GM21723 (cell line): ENCODE measurements around the gene NDUFS1.
"Not testable (repeated sequence)": the region's sequence is repeated elsewhere in the genome, so short reads cannot be mapped to it uniquely, and the experiment has no call there.

Experiments used
- ATAC-seq: cut with Tn5 transposase; IDR thresholded peaks from one replicate; pipeline ENCODE4 v1.9.1; 2021; ENCODE audit warnings: mild to moderate bottlenecking, moderate library complexity; ENCODE audit not compliant: unreplicated experiment

NDUFS1 gene

DNA sequence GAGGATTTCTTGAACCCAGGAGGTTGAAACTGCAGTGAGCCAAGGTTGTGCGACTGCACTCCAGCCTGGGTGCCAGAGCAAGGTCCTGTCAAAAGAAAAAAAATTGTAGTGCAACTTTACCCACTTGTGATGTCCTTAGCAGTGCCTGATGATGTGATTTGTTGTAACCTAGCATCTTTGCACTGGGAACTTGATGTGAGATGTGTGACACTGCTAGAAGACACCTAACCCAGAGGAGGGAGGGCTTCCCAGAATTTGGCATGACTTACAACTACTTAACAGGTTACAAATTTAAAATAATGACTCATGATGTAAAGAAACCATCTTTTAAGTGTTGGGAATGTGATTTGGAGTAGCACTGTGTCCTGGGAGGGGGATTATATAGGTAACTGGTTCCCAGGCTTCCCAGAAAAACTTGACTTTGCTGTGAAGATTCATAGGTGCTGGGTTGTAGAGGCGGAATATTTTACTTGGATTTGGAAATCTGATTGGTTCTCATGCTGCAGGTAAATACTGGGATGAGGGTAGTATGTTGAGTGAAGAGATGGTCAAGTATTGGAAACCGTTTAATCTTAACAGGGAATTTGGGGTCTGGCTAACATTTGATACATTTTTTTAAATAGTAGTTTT, 4.1 kb upstream of the NDUFS1 start:
- ATAC-seq = no peak

DNA sequence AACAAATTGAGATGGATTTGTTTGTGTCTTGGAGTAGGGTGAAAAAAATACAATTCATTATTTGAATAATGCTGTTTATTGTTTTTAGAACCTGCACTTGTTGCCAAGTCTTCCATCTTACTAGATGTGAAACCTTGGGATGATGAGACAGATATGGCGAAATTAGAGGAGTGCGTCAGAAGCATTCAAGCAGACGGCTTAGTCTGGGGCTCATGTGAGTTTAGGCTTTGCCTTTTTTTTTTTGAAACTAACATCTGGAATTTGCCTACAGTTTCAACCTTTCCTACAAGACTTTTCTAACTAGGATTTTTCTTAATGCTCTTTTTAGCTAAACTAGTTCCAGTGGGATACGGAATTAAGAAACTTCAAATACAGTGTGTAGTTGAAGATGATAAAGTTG, 3.2 kb upstream of the NDUFS1 start:
- ATAC-seq = not testable (repeated sequence)

DNA sequence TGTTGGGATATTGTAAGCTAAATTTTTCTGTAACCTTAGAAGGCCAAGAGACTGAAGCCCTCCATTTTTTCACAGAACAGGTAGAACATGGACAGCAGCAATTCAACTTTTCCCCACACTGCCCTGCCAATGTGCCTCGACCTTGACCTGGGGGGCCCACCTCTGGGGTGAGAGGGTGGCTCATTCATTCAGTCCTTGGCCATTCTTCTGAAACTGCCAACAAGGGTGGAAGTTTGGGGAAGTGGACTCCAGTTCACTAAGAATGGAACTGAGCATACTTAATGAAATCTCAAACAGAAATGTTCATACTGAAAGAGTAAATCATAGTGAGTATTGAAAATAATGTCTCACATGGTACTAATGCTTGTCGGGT, 1.5 kb upstream of the NDUFS1 start:
- no peak for ATAC-seq

DNA sequence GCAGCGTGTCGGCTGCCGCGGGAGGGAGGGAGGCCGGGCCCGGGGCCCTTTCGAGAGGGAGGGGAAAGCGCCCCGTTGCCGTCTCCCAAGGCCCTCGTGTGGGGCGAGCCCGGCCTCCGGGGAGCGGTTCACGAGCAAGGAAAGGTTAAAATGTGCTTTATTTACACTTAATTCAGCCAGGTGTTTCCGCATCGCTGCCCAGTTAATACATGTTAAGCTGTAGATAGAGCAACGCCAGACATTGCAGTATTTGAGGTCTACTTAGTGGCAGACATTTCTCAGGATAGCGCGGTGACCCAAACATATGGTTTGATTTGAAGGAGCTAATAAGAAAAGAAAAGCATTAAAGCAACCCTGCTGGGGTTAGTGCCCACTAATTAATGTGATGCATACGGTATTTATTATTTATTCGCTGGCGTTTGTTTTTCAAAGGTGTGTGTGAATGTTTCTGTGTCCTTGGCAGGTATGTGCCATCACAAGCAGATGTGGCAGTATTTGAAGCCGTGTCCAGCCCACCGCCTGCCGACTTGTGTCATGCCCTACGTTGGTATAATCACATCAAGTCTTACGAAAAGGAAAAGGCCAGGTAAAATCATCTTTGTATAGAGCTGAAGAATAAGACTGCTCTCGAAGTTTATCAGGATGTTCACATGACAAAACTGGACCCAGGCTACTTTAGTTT, 1.0 kb upstream of the NDUFS1 start:
- ATAC-seq = peak; percentile 60

DNA sequence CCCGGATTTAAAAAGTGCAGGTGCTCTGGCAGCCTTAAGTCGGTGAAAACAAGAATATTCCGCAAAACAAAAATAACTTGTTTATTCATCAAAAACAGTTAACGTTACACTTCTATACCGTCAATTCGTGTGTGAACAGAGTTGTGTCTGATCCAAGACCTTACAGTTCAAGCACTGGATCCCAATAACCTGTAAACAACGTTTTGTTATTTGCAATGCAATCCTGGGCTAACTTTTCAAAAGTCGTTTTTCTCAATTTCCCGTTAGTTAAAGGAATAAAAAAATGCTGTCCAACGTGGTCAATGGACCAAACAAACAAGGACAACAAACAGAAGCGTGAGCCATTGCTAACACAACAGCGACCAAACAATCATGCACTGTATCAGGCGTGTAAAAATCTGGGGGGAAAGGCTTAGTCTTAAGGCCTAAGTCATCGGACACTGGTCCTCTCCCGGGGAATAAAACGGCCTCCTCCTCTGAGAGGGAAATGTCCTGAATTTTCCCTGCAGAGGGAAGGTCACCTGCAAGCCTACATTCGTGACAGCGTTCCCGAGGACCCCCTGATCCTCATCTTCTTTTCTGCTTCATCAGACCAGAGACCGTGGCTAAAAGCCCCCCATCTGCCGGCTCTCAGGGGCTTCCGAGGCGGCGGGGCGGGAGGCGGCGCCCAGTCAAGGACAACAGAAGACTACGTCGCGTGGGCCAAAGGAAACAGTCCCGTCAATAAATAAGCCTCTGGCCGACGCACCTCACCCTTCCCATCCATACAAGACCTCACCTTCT, 490 bp downstream of the NDUFS1 start:
- peak; percentile 28 for ATAC-seq

DNA sequence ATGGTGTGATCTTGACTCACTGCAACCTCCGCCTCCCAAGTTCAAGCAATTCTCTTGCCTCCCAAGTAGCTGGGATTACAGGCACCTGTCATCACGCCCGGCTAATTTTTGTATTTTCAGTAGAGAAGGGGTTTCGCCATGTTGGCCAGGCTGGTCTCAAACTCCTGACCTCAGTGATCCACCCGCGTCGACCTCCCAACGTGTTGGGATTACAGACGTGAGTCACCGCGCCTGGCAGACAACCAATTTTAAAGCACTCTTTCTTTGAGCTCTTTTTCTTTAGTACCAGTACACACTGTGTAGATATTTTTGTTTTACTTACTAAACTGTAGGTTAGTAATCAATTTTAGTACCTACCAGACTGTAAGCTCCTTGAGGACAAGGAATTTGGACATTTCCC, 2.2 kb downstream of the NDUFS1 start:
- ATAC-seq = not testable (repeated sequence)

DNA sequence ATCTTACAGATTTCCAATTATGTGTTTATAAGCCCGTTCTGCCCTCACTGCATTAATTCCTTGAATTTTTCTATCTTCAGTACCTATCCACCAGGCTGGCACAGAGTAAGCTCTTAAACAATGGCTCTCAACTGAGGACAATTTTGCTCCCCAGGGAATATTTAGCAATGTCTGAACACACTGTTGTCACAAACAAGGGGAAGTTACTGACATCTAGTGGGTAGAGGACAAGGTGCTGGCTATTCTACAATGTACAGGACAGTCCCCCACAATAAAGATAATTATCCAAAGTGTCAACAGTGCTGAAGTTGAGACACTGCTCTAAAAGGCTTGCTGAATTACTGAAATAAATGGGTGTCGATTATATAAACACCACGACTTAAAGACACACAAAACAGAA, 5.0 kb downstream of the NDUFS1 start:
- peak; percentile 51 for ATAC-seq

DNA sequence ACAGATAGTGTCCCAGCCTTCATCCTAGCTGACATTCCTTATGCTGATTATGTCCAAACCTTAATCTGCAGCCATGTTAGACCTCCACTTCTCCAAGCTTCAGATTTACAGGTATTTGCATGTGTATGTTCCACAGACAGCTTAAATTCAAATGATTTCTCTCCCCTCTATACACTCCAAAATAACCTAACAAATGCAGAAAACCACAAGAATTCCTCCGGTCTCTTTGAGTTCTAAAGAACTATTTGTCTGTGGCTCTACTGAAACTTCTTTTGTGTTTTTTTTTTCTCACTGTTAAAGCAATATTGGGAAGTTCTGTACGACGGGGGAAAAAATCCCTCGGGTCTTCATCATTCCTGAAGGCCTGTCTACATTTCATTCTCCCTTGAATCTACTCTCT, 8.6 kb downstream of the NDUFS1 start:
- no peak for ATAC-seq

DNA sequence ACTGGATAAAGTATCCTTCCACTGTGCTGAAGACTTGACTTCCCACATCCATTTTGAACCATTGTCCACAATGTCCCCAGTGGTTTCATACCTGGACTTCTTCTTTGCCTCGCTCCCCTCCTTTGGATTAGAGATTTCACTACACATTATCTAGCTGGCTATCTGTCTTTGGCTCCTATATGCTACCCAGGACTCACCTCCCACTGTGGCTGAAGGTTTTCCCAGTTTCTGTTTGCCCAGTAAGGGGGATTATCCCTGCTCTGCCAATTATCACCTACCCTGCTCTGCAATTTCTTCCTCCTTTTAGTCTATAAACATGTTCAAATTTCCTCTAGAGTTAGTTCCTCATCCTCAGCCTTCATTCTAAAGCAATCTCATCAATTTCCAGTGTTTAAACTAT, 9.1 kb downstream of the NDUFS1 start:
- no peak for ATAC-seq

DNA sequence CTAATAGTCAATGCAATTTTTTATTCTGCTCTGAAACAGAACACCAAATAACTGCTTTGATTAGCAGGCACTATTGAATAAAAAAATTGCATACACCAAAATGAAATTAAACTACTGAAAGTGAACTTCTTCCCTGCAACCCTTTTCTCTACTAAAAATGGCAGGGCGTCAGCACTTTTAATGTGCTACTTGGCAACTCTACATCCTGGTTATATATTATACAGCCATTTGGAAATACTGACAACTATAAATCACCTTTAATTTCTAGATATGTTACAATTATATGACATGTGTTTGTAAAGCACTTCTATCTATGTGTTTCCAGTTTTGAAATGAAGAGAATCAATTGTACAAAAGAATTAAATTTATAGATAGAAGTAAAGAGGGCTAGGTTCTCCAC, 9.9 kb downstream of the NDUFS1 start:
- ATAC-seq = no peak

DNA sequence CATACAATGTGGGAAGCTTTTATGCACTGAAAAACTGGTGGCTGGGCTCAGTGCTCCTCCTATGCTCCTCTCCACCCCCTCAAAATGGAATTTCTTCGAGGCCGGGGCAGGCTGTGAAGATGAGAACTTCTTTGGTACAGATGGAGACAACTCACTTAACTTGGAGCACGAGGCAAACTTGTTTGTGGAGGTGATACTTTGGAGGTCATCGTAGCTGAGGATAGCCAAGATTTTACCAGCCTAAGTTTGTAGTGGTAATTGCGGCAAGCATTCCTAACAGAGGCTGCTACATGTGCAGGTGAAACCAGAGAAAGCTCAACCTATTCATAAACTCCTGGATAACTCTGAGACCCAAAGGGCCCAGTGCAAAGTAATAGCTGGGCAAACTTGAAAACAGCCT, 13.6 kb downstream of the NDUFS1 start:
- ATAC-seq = no peak

DNA sequence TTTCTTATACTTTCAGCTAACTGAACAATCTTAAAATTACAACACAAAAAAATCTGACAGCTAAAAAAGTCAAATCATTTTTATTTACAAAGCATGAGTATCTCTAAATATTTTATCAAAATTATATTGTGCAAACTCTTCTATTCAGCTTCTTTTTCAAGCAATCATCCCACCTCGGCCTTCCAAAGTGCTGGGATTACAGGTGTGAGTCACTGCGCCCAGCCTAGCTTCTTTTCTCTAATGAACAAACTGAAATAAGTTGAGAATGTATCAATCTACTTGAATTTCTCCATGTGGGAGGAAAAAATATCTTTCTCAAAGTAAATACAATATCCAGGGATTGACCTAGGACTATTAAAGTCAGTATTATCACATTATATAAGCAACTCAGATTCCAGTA, 14.9 kb downstream of the NDUFS1 start:
- ATAC-seq = no peak

DNA sequence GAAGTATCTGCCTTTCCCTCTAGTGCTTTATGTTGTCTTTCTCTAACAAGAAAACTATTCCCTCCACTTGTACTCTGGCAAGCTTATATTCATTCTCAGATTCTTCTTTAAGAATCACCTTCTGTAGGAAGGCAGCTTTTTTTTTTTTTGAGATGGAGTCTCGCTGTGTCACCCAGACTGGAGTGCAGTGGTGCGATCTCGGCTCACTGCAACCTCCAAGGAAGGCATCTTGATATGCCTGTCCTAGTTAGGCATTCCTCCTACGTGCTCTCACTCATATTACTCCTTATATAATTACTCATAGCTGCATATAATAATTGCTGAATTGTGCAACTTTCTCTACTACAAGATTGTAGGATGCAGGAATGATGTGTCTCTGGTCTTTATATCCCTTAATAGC, 15.8 kb downstream of the NDUFS1 start:
- no peak for ATAC-seq

DNA sequence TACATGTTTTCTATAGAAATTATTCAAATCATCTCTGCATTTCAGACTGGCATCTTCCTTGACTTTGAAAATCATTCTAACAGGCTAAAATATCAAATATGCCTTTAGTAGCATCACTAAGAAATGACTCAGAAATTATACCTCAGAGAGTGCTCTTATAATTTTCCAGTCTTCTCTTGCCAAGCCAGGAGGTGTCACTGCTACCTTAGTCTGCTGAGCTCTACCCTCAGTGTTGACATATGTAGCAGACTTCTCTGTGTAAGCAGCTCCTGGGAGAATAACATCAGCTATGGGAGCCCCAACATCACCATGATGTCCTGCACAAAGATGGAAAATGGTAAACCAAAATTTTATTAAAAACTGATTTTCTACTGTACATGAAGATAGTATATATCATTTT, 31.6 kb downstream of the NDUFS1 start:
- no peak for ATAC-seq

DNA sequence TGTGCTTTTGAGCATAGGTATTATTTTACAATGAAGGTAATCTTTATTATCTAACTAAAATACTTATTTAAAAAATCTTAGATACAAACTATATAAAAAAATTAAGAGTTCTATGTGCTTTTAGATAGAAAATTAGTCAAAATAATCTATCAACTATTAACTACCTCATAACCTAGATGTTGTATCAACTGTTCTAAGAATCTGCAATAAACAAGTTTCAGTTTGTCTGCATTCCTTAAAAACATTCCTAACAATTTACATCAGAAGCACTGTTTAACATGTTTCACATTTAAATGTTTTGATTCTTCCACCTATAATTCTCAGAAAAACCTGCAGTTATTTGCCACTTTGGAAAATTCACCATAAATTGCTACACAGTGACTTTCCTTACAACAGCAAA, 33.3 kb downstream of the NDUFS1 start:
- no peak for ATAC-seq

DNA sequence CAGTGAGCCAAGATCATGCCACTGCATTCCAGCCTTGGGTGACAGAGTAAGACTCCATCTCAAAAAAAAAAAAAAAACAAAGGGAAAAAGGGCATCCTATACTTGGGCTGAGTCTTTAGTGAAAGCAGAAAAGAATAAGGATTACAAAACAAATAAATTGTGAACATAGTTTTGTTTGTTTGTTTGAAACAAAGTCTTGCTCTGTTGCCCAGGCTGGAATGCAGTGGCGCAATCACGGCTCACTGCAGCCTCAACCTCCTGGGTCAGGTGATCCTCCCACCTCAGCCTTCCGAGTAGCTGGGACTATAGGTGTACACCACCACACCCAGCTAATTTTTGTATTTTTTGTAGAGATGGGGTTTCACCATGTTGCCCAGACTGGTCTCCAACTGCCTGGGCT, 36.7 kb downstream of the NDUFS1 start:
- not testable (repeated sequence) for ATAC-seq

DNA sequence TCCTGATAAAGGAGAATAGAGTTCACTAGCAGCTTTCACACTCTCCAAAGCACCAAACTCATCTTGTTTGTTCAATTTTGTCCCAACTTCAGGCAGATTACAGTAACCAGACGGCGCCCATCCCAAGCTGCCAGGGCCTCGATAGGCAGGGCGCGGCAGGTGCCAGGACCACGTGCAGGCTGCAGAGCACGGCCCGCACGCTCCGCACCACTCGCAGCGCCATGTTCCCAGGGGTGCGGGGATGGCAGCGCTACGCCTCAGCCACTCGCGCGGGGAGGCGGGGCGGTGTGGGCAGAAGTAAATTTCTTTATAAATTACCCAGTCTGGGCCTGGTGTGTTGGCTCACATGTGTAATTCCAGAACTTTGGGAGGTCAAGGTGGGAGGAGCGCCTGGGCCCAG, 43.0 kb downstream of the NDUFS1 start:
- no peak for ATAC-seq

DNA sequence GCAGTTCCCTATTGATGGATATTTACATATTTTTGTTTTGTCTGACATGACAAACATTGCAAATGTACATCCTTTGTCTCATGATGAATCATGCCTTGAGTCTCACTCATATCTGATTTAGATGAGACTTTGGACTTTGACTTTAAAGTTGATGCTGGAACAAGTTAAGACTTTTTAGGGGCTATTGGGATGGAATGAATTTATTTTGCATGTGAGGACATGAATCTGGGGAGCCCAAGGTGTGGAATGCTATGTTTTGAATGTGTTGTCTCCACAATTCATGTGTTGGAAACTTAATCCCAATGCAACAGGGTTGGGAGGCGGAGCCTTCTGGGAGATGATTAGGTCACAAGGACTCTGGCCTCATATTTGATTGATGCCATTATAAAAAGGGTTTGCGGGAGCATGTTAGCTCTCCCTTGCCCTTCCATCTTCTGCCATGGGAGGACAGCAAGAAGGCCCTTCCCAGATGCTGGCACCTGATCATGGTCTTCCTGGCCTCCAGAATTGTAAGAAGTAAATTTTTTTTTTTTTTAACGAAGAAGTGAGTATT, 44.1 kb downstream of the NDUFS1 start:
- no peak for ATAC-seq

DNA sequence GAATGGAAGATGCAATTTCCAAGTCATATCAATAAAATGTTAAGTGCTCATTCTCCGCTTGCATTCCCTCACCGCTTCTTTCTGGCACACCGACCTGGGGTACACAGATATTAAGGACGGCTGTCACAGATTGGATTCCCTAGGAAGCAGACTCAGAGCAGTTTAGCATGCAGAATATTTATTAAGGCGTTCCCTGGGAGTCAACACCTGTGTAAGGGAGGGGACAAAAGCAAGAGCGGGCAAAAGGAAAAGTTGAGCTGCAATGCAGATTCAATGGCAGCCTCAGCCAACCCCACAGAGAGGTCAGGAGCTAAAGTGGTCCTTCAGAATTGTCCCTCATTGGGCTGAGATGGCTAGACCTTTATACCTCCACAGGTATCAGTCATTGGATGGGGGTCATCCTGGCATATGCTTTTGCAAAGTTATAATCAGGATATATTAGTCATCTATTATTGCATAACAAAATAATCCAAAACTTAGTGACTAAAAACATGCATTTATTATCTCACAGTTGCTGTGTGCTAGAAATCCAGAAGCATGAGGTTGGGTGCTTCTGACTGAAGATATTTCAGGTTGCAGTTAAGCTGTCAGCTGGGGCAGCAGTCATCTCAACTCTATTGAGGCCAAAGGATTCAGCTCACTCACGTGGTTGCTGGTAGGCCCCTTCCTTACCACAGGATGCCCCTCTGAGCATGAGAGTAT, 46.2 kb downstream of the NDUFS1 start:
- no peak for ATAC-seq

DNA sequence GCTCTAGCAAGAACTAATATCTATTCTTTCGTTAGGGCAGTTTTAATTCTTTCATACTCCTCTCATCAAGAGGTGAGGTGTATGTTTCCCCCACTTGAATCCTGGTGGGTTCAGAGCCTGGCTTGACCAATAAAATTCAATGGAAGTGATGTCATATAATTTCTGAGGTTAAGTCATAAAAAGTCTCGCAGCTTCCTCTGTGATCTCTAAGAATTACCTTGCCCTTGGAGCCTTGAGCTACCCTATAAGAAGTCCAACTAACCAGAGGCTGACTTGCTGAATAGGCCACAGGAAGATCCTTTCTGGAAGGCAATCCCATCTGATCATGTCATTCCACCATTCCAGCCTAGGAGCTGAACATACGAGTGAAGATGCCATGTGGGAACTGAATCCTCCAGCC, 47.1 kb downstream of the NDUFS1 start:
- ATAC-seq = no peak

DNA sequence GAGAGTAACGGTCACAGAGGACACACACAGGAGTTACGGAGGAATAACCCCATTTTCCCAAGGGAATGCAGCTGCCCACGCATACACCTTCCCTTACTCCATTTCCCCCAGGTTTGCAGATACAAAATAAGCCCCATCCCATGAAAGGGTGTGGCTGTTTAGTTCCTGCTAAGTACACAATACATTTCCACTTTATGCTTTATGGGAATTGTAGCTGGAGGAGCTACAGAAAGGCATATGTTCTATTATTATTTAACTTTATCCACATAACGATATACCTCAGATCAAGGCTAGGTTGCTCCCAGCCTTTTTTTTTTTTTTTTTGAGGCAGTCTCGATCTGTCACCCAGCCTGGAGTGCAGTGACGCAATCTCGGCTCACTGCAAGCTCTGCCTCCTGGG, 50.5 kb downstream of the NDUFS1 start:
- no peak for ATAC-seq
